PC-3 (cell line): Measurements from ENCODE around the gene ZNF638. TPM values are rescaled to one million over a fixed set of nuclear protein-coding genes. Genes with fewer than 3 reads are reported as not detected.

ENCODE experiments used
- ATAC-seq: fragments of 200-7000 bp; cut with Tn5 transposase; 2 replicates; pipeline ENCODE4 v1.9.1; 2020; ENCODE audit warnings: mild to moderate bottlenecking, moderate library complexity
- BruUV-seq: library from RNA; stranded (reverse); fragments of 400-500 nt; replicated peaks from 2 replicates; lab custom pipeline; 2021; lab: Mats Ljungman, UMichigan
- CTCF ChIA-PET: fragments of 300-600 bp; sonication (Branson Sonifier 250); formaldehyde crosslinking; loops from one replicate; lab custom pipeline; 2022; ENCODE audit warnings: antibody characterized with exemption; lab: Charles Lee
- POLR2A ChIA-PET: fragments of 300-600 bp; sonication (Branson Sonifier 250); formaldehyde crosslinking; loops from one replicate; lab custom pipeline; 2022; ENCODE audit warnings: antibody characterized with exemption; ENCODE audit not compliant: unreplicated experiment; lab: Charles Lee
- DNase-seq: peaks from one replicate; pipeline ENCODE4 v3.0.0-alpha.2; 2015
- H2AFZ ChIP-seq: fragments of 300-600 bp; sonication (generic); 2 replicates; pipeline ENCODE4 v1.6.0; 2016; ENCODE audit warnings: antibody characterized with exemption, low read length
- H3F3A ChIP-seq: fragments of 300-600 bp; sonication (generic); one replicate; pipeline ENCODE4 v1.6.0; 2017; ENCODE audit warnings: antibody characterized with exemption, low read length, control low read depth, mild to moderate bottlenecking; ENCODE audit not compliant: unreplicated experiment
- H3K27ac ChIP-seq: fragments of 300-600 bp; sonication (generic); 2 replicates; pipeline ENCODE4 v1.5.1; 2016; ENCODE audit warnings: mild to moderate bottlenecking, low read length
- H3K27me3 ChIP-seq: fragments of 300-600 bp; sonication (generic); 2 replicates; pipeline ENCODE4 v1.6.1; 2016; ENCODE audit warnings: low read length, mixed read lengths
- H3K36me3 ChIP-seq: fragments of 300-600 bp; sonication (generic); 2 replicates; pipeline ENCODE4 v1.6.1; 2016; ENCODE audit warnings: low read depth, mixed run types, low read length, mixed read lengths
- H3K4me1 ChIP-seq: fragments of 300-600 bp; sonication (generic); 2 replicates; pipeline ENCODE4 v1.5.1; 2016; ENCODE audit warnings: low read length; ENCODE audit not compliant: insufficient read depth
- H3K4me2 ChIP-seq: fragments of 300-600 bp; sonication (generic); 2 replicates; pipeline ENCODE4 v1.6.0; 2016; ENCODE audit warnings: low read length
- H3K4me3 ChIP-seq: fragments of 300-600 bp; sonication (generic); 2 replicates; pipeline ENCODE4 v1.5.1; 2016; ENCODE audit warnings: mild to moderate bottlenecking, low read length, mixed read lengths
- H3K79me2 ChIP-seq: fragments of 300-600 bp; sonication (generic); 2 replicates; pipeline ENCODE4 v1.6.1; 2017; ENCODE audit warnings: low read length, mixed read lengths
- H3K9ac ChIP-seq: fragments of 300-600 bp; sonication (generic); 2 replicates; pipeline ENCODE4 v1.6.0; 2016; ENCODE audit warnings: mild to moderate bottlenecking, low read length
- H3K9me2 ChIP-seq: fragments of 300-600 bp; sonication (generic); replicated peaks from 2 replicates; pipeline ENCODE4 v1.6.1; 2016; ENCODE audit warnings: mixed run types, low read length, mixed read lengths
- H3K9me3 ChIP-seq: fragments of 300-600 bp; sonication (generic); 2 replicates; pipeline ENCODE4 v1.6.1; 2016; ENCODE audit warnings: low read length, mixed read lengths
- H4K20me1 ChIP-seq: fragments of 300-600 bp; sonication (generic); 2 replicates; pipeline ENCODE4 v1.6.1; 2016; ENCODE audit warnings: low read length, mixed read lengths
- EZH2 ChIP-seq: fragments of 300-600 bp; sonication (generic); IDR thresholded peaks from one replicate; pipeline ENCODE4 v1.6.1; 2017; ENCODE audit warnings: antibody characterized with exemption, mild to moderate bottlenecking, low read length; ENCODE audit not compliant: unreplicated experiment
- EZH2phosphoT487 ChIP-seq: fragments of 300-600 bp; sonication (generic); IDR thresholded peaks from 2 replicates; pipeline ENCODE4 v1.6.1; 2018; ENCODE audit warnings: mild to moderate bottlenecking, antibody characterized with exemption, low read length, borderline replicate concordance
- intact Hi-C: fragments of 100-400 bp; cut with micrococcal nuclease; formaldehyde crosslinking; loops from 2 replicates; pipeline ENCODE4 v1.9.0; 2023
- total RNA-seq: library from RNA; depleted of rRNA; stranded (reverse); fragments of >200 nt; gene quantifications from 2 replicates; pipeline ENCODE4 v1.2.3, GENCODE V29; 2014
- TF ChIP-seq, protein P1 (sequence below): fragments of 300-600 bp; sonication (generic); conservative IDR thresholded peaks from 2 replicates; pipeline ENCODE4 v1.5.1; 2017; ENCODE audit warnings: antibody characterized with exemption, low read depth, mild to moderate bottlenecking, low read length

ZNF638 gene
- total RNA-seq, 1 experiment from 2014 or later: 93.2 TPM

DNA sequence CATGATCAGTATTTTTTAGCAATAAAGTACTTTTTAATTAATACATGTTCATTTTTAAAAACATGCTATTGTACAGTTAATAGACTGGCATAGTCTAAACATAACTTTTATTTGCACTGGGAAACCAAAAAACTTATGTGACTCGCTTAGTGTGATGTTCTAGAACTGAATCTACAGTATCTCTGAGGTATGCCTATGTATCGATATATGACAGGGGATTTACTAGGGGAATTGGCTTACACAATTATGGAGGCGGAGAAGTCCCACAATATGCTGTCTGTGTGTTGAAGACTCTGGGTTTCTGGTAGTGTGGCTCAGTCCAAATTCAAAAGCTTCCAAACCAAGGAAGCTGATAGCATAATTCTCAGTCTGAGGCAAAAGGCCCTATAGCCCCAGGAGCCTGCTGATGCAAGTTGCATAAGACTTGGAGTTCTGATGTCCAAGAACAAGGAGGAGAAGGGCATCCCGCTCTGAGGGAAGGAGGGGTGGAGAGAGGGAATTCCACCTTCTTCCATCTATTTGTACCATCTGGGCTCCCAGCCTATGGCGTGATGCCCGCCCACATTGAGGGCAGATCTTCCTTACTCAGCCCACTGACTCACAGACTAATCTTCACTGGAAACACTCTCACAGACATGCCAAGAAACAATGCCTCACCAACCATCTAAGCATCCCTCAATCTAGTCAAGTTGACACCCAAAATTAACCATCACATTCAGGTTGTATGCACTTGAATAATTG is 27.5 kb downstream of the ZNF638 start:
- no peak overlapping the region for H3K9ac ChIP-seq
- TF ChIP-seq, protein P1, sequence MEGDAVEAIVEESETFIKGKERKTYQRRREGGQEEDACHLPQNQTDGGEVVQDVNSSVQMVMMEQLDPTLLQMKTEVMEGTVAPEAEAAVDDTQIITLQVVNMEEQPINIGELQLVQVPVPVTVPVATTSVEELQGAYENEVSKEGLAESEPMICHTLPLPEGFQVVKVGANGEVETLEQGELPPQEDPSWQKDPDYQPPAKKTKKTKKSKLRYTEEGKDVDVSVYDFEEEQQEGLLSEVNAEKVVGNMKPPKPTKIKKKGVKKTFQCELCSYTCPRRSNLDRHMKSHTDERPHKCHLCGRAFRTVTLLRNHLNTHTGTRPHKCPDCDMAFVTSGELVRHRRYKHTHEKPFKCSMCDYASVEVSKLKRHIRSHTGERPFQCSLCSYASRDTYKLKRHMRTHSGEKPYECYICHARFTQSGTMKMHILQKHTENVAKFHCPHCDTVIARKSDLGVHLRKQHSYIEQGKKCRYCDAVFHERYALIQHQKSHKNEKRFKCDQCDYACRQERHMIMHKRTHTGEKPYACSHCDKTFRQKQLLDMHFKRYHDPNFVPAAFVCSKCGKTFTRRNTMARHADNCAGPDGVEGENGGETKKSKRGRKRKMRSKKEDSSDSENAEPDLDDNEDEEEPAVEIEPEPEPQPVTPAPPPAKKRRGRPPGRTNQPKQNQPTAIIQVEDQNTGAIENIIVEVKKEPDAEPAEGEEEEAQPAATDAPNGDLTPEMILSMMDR: no peak
- no peak for TF ChIP-seq EZH2
- TF ChIP-seq EZH2phosphoT487: no peak
- CTCF ChIA-PET: no interaction called here
- peaks cover 16% of the 10 kb centered on the region; the same call in 1 of the 2 replicates for H4K20me1 ChIP-seq
- peak; percentile 40; the same call in 1 of the 2 replicates for ATAC-seq
- no peaks in the 10 kb centered on the region for H3K4me1 ChIP-seq
- H3K79me2 ChIP-seq: peaks cover 60% of the 10 kb centered on the region
- no peak overlapping the region for H3K4me3 ChIP-seq
- DNase-seq: peak; percentile 35
- POLR2A ChIA-PET: no interaction called here
- H3K27ac ChIP-seq: no peak overlapping the region
- no peaks in the 10 kb centered on the region for H3F3A ChIP-seq
- H3K27me3 ChIP-seq: no peaks in the 10 kb centered on the region
- H3K36me3 ChIP-seq: peaks cover 55% of the 10 kb centered on the region
- no TSS peak for BruUV-seq
- intact Hi-C loops: no loop called here
- no peaks in the 10 kb centered on the region for H3K9me3 ChIP-seq
- no peak overlapping the region for H3K4me2 ChIP-seq
- no peak overlapping the region for H2AFZ ChIP-seq
- no peaks in the 10 kb centered on the region for H3K9me2 ChIP-seq

DNA sequence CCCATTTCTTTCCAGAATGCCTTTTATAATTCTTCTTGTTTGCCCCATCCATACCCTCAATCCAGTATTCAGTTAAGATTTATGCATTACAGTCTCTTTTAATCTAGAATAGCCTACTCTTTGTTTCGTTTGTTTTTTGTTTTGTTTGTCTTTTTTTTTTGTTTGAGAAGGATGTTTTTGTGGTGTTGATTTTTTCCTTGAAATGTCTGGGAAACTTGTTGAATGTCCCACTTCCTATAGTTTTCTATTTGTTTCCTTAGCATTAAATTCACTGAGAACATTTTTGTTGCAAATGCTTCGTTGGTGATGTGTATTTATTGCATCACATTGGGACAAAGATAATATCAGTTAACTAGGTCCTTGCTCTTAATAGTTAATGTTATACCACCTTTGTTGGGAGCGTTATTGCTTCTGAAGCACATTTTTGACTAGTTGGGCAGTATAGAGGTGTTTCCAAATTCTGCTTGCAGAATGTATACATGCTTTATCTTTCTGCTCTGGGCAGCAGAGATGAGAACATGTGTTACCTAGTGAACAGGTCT is 28.9 kb downstream of the ZNF638 start:
- no peak overlapping the region for H3K9ac ChIP-seq
- ATAC-seq (no peak), DNase-seq (no peak)
- peaks cover 49% of the 10 kb centered on the region for H3K79me2 ChIP-seq
- H3K4me3 ChIP-seq: no peak overlapping the region
- intact Hi-C loops: no loop called here
- H3K9me3 ChIP-seq: no peaks in the 10 kb centered on the region
- H3K27me3 ChIP-seq: no peaks in the 10 kb centered on the region
- peaks cover 62% of the 10 kb centered on the region for H3K36me3 ChIP-seq
- 0 out of 2 replicates have a peak, but pooled peaks cover 11% of the 10 kb centered on the region for H4K20me1 ChIP-seq
- CTCF ChIA-PET: no interaction called here
- no peak overlapping the region for H3K4me2 ChIP-seq
- TF ChIP-seq EZH2 (no peak), EZH2phosphoT487 (no peak)
- TF ChIP-seq, protein P1: no peak
- no peak overlapping the region for H3K27ac ChIP-seq
- no peaks in the 10 kb centered on the region for H3K4me1 ChIP-seq
- H3F3A ChIP-seq: no peaks in the 10 kb centered on the region
- POLR2A ChIA-PET: no interaction called here
- H3K9me2 ChIP-seq: no peaks in the 10 kb centered on the region
- H2AFZ ChIP-seq: no peak overlapping the region
- no TSS peak for BruUV-seq

DNA sequence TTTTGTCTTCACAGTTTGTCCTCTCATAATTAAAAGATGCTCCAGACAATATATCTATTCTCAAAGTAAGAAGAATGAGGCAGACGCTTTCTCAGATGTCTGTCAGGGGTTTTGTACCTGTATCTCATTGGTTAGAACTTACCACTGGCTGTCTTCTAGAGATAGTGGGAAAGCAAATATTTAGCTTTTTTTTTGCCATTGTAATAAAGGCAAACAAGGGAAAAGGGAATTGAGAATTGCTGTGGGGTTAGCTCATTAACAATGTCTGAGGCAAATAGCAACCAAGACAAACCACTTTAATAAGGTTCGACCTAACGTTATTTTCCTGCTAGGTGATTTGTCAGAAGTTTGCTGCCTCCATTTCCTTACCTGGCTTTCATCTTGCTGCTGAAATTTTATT is 30.0 kb downstream of the ZNF638 start:
- DNase-seq (no peak), ATAC-seq (no peak)
- H4K20me1 ChIP-seq: 0 out of 2 replicates have a peak, but pooled peaks cover 11% of the 10 kb centered on the region
- no peaks in the 10 kb centered on the region for H3F3A ChIP-seq
- no peaks in the 10 kb centered on the region for H3K4me1 ChIP-seq
- no TSS peak for BruUV-seq
- H3K9me2 ChIP-seq: no peaks in the 10 kb centered on the region
- peaks cover 56% of the 10 kb centered on the region for H3K36me3 ChIP-seq
- TF ChIP-seq EZH2phosphoT487: no peak
- TF ChIP-seq, protein P1: no peak
- no peak for TF ChIP-seq EZH2
- H2AFZ ChIP-seq: no peak overlapping the region
- CTCF ChIA-PET: no interaction called here
- intact Hi-C loops: no loop called here
- no peak overlapping the region for H3K4me2 ChIP-seq
- H3K27me3 ChIP-seq: no peaks in the 10 kb centered on the region
- no peak overlapping the region for H3K27ac ChIP-seq
- H3K79me2 ChIP-seq: peaks cover 40% of the 10 kb centered on the region
- H3K4me3 ChIP-seq: no peak overlapping the region
- H3K9me3 ChIP-seq: no peaks in the 10 kb centered on the region
- POLR2A ChIA-PET: no interaction called here
- no peak overlapping the region for H3K9ac ChIP-seq
